Osteoblast (primary cell): ENCODE measurements around the gene HAVCR1. TPM values are rescaled to one million over a fixed set of nuclear protein-coding genes. Genes with fewer than 3 reads are reported as not detected.

ENCODE experiments used
- DNase-seq: peaks from one replicate; pipeline ENCODE4 v3.0.0; 2011; ENCODE audit warnings: low spot score, mixed read lengths; ENCODE audit not compliant: insufficient read length; ENCODE audit errors: missing footprints
- H2AFZ ChIP-seq: 2 replicates; pipeline ENCODE4 v1.6.0; 2011; ENCODE audit warnings: mild to moderate bottlenecking, low read length
- H3K27ac ChIP-seq: 2 replicates; pipeline ENCODE4 v1.5.1; 2011; ENCODE audit warnings: mild to moderate bottlenecking, low read depth, low read length, moderate library complexity
- H3K27me3 ChIP-seq: 2 replicates; pipeline ENCODE4 v1.6.0; 2012; ENCODE audit warnings: mild to moderate bottlenecking, control low read depth, inconsistent platforms, low read length, moderate library complexity; ENCODE audit not compliant: insufficient read depth
- H3K36me3 ChIP-seq: 2 replicates; pipeline ENCODE4 v1.5.1; 2011; ENCODE audit warnings: mild to moderate bottlenecking, low read length, control low read depth, moderate library complexity; ENCODE audit not compliant: insufficient read depth
- H3K4me1 ChIP-seq: 2 replicates; pipeline ENCODE4 v1.5.1; 2011; ENCODE audit warnings: mild to moderate bottlenecking, low read length, control low read depth, moderate library complexity; ENCODE audit not compliant: insufficient read depth
- H3K4me2 ChIP-seq: 2 replicates; pipeline ENCODE4 v1.6.0; 2011; ENCODE audit warnings: mild to moderate bottlenecking, low read length; ENCODE audit not compliant: insufficient read depth
- H3K4me3 ChIP-seq: fragments of 200-600 bp; sonication (generic); 3 replicates; pipeline ENCODE4 v1.5.1; 2012; ENCODE audit warnings: mild to moderate bottlenecking, low read length, inconsistent platforms; ENCODE audit not compliant: insufficient read depth
- H3K79me2 ChIP-seq: 2 replicates; pipeline ENCODE4 v1.6.0; 2012; ENCODE audit warnings: mild to moderate bottlenecking, low read length, control low read depth, inconsistent platforms; ENCODE audit not compliant: insufficient read depth
- H3K9me3 ChIP-seq: 2 replicates; pipeline ENCODE4 v1.5.1; 2011; ENCODE audit warnings: low read depth, low read length, control low read depth
- H4K20me1 ChIP-seq: 2 replicates; pipeline ENCODE4 v1.6.0; 2012; ENCODE audit warnings: mild to moderate bottlenecking, low read length, control low read depth; ENCODE audit not compliant: insufficient read depth
- total RNA-seq: library from RNA; depleted of rRNA; stranded (reverse); fragments of >200 nt; gene quantifications from 2 replicates; pipeline ENCODE4 v1.2.3, GENCODE V29; 2012
- TF ChIP-seq, protein P1 (sequence below): IDR thresholded peaks from 2 replicates; pipeline ENCODE4 v1.5.1; 2011; ENCODE audit warnings: mild to moderate bottlenecking, low read depth, low read length, moderate library complexity; ENCODE audit errors: extremely low read depth

The HAVCR1 gene
- total RNA-seq, 1 donor: 0.36 TPM

DNA sequence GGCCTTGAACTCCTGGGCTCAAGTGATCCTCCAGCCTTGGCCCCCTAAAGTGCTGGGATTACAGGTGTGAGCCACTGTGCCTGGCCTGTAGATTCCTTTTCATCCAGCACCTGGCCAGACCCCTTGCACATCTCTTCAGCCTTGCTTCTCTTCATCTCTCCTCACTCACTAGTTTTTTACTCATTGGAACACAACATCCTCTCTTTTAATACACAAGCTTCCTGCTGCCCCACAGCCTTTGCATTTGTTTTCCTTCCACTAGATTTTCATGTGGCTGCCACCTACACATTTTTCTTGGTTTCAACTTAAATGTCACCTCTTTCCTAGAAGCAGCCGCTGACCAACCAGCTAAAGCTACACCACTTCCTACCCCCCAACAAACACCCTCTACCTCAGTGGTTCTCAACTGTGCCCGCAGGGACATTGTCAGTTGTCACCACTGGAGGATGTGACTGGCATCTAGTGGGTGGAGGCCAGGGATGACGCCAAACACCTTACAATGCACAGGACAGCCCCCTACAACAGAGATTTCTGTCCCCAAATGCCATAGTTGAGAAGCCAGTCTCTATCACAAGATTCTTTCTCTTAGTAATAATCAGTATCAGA lies 33.7 kb downstream of the HAVCR1 start:
- Histone ChIP-seq H3K79me2 (no peaks in the 10 kb centered on the region), H4K20me1 (no peaks in the 10 kb centered on the region), H3K4me3 (no peak overlapping the region), H3K4me2 (no peak overlapping the region), H3K36me3 (no peaks in the 10 kb centered on the region), H3K9me3 (no peaks in the 10 kb centered on the region), H3K27ac (no peak overlapping the region), H3K27me3 (no peaks in the 10 kb centered on the region), H3K4me1 (no peaks in the 10 kb centered on the region), H2AFZ (no peak overlapping the region)
- TF ChIP-seq, protein P1, sequence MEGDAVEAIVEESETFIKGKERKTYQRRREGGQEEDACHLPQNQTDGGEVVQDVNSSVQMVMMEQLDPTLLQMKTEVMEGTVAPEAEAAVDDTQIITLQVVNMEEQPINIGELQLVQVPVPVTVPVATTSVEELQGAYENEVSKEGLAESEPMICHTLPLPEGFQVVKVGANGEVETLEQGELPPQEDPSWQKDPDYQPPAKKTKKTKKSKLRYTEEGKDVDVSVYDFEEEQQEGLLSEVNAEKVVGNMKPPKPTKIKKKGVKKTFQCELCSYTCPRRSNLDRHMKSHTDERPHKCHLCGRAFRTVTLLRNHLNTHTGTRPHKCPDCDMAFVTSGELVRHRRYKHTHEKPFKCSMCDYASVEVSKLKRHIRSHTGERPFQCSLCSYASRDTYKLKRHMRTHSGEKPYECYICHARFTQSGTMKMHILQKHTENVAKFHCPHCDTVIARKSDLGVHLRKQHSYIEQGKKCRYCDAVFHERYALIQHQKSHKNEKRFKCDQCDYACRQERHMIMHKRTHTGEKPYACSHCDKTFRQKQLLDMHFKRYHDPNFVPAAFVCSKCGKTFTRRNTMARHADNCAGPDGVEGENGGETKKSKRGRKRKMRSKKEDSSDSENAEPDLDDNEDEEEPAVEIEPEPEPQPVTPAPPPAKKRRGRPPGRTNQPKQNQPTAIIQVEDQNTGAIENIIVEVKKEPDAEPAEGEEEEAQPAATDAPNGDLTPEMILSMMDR: no peak
- DNase-seq: no peak

DNA sequence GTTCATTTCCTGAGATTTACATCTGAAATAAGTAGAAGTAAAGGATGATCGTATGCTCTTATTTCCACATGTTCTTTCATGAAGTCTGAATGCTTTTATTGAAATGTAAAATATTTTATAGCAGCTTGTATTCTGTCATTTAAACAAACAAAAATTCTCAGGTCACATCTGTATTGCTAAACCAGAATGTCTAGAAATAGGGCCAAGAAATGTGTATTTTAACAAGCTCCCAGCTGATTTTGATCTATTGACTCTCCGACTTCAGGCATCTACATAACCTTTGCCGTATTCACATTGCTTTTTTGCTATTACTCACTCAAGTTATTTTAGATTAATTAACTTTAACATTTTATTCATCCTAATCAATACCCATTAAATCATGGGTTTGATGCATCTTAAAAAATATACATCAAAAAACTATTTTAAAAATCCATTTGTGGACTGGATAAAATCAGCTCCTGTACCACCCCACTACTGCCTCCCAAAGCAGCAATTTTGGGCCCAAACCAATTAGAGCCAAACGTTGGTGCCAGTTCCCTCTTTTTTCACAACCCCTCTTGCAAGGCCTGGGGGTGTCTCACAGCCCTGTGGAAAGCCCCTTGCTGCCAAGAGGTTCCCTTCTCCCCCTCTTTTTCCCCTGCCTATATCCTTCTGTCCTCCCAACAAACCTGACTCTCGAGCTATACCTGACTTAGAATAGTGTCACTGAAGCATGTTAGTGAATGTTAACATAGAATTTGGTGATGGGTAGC lies 34.5 kb downstream of the HAVCR1 start:
- Histone ChIP-seq H3K4me3 (no peak overlapping the region), H3K27ac (no peak overlapping the region), H3K79me2 (no peaks in the 10 kb centered on the region), H4K20me1 (no peaks in the 10 kb centered on the region), H3K9me3 (no peaks in the 10 kb centered on the region), H3K4me1 (no peaks in the 10 kb centered on the region), H3K27me3 (no peaks in the 10 kb centered on the region), H3K4me2 (no peak overlapping the region), H3K36me3 (no peaks in the 10 kb centered on the region), H2AFZ (no peak overlapping the region)
- no peak for DNase-seq
- TF ChIP-seq, protein P1: no peak

DNA sequence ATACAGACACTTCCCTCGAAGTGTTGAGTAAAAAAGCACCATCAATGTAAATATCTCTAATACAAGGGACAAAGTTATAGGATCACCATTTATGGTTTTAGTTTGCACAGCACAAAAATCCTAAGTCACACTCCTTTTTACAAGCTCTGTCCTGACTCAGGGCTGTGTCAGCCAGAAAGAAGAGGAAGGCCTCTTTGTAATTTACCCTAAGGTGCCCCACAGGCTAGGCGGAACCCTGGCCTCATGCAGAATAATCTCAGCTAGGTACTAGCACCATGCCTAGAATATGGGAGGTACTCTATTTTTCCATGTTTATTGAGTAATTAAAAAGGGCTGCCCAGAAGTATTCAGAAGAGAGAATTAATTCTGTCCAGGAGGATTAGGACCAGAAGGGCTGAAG lies 36.9 kb downstream of the HAVCR1 start:
- Histone ChIP-seq H3K4me2 (no peak overlapping the region), H3K4me3 (no peak overlapping the region), H3K4me1 (no peaks in the 10 kb centered on the region), H2AFZ (no peak overlapping the region), H3K79me2 (no peaks in the 10 kb centered on the region), H3K27me3 (no peaks in the 10 kb centered on the region), H4K20me1 (no peaks in the 10 kb centered on the region), H3K9me3 (no peaks in the 10 kb centered on the region), H3K27ac (no peak overlapping the region), H3K36me3 (no peaks in the 10 kb centered on the region)
- TF ChIP-seq, protein P1: no peak
- DNase-seq: no peak

DNA sequence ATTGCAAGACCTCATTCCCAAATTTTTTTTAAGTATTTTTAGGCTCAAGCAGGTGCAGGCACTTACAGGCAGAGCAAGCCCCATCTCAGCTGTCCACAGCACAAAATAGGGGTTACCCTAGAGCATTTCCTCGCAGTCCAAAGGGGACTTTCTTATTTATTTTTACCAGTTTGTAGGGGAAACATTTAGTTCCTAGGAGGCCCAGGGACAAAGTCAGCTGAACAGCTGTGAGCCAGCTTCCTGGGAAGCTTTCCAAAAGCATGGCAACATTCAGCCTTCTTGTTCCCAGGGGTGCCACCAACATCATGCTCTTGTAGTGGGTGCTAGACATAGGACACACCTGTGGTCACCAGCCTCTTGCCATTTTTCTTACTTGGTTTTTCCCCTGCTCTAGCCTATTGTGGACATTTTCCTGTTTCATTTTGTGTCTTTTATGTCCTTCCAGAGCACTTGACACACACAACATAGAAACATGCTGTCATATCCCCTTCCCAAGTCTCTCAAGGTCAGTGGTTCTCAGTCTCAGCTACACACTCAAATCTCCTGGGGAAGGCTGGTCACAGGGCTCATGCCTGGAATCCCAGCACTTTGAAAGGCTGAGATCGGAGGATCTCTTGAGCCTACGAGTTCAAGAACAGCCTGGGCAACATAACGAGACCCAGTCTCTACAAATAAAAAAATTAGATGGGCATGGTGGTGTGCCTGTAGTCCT lies 38.2 kb downstream of the HAVCR1 start:
- no peak overlapping the region for H2AFZ ChIP-seq
- no peaks in the 10 kb centered on the region for H4K20me1 ChIP-seq
- no peak overlapping the region for H3K4me3 ChIP-seq
- no peaks in the 10 kb centered on the region for H3K4me1 ChIP-seq
- no peaks in the 10 kb centered on the region for H3K36me3 ChIP-seq
- H3K9me3 ChIP-seq: no peaks in the 10 kb centered on the region
- H3K27ac ChIP-seq: no peak overlapping the region
- no peaks in the 10 kb centered on the region for H3K79me2 ChIP-seq
- H3K4me2 ChIP-seq: no peak overlapping the region
- no peaks in the 10 kb centered on the region for H3K27me3 ChIP-seq
- TF ChIP-seq, protein P1: no peak
- no peak for DNase-seq
